GM12892 (cell line): ENCODE results near the gene ZNRF1.

Source experiments
- POLR2AphosphoS5 ChIP-seq: IDR thresholded peaks from 2 replicates; pipeline ENCODE4 v1.6.1; 2011; ENCODE audit warnings: low read depth, low read length, control low read depth
- TAF1 ChIP-seq: IDR thresholded peaks from 2 replicates; pipeline ENCODE4 v1.6.1; 2011; ENCODE audit warnings: low read depth, mild to moderate bottlenecking, control low read depth, low read length, borderline replicate concordance

DNA sequence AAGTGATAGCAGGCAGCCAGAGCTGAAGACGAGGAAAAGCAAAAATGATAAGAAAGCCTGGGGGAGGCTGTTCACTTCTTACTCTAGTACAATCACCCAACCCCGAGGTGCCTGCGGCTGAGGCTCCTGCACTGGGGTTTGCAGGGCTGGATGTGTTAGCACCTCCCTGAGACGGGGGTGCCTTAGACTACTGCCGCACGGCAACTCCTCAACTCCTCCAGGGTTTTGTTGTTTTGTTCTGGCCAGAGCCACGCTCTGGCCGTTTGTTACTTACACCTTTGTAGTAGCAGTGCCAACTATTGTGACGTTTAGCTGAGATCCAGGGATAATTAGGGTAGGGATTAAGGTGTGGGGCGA lies 66.3 kb downstream of the ZNRF1 start:
- no peak for TF ChIP-seq TAF1
- TF ChIP-seq POLR2AphosphoS5, result no peak
